ENCODE results near the gene CMTM1. TPM values are rescaled to one million over a fixed set of nuclear protein-coding genes. Genes with fewer than 3 reads are reported as not detected.

The CMTM1 gene
- total and polyA plus RNA-seq, 10 donors, result 0.15 to 19.0 (median 4.2) TPM

DNA sequence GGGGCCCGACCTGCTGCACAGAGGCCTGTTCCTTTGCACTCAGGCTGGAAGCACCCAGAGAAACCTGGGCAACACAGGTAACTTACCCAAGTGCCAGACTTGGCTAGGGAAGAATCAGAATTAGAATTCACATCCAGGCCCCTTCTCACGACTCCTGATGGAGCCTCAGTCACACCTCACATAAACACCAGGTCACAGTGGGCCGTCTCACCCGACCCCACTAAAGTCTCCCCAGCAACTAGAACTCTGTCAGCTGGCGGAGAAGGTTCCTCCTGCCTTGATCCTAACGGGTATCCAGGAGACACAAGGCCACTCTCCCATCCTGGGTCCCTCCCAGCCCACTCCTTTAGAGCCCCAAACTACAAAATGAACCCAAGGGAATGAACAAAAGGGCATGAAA, 22.7 kb upstream of the CMTM1 start:
- peaks cover 0 to 43% (median 0%) of the 10 kb centered on the region in 6 donors for H3K36me3 ChIP-seq
- intact Hi-C loops (cut with DNase I; ENCODE audit: low total_unique reads), result no loop called here
- WGBS, 5 donors, result 77 to 89% (median 84%) methylated on average over 6 of the region's 6 CpGs

DNA sequence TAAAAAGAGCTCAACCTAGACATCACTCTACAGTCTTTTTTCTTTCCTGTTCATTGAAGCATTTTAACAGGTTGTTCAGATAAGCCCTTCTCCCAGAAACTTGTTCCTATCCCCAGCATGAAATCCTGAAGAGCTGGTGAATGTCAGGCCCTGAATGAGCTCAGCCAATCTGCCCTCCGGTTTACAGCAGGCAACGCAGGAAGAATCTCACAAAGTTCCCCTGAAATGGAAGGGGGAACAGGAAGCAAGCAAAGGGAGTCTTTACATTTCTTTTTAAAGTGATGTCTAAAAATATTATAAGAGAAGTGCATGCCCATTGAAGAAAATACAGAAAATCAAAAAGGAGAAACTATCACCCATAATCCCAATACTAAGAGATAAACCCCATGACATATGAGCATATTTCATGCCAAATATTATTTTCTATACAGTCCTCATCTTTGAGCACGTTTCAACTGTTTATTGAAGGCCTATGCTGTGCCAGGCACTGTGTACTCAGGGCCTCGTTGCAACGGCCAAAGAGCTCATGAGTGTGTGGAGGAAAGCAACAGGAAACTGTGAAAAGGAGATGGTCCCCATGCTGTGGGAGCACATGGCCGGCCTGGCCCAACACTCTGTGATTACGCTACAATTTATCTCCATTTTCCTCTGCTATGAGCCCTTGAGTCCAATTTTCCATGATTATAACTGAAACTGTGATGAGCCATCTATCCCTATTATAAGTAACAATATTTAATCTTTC, 22.1 kb upstream of the CMTM1 start:
- intact Hi-C loops (cut with DNase I; ENCODE audit: low total_unique reads), result no loop called here
- Histone ChIP-seq H3K27ac (peak overlapping the region in 5 of 8 donors; percentile 14 to 58 (median 24)), H3K9me3 (no peaks in the 10 kb centered on the region), H3K36me3 (peaks cover 0 to 43% (median 0%) of the 10 kb centered on the region in 6 donors), H3K4me3 (no peak overlapping the region), H3K4me1 (peaks cover 16 to 85% (median 63%) of the 10 kb centered on the region in 6 donors), H3K27me3 (replicated peaks in 1 of 7) (no peaks in the 10 kb centered on the region)
- TF ChIP-seq POLR2AphosphoS5 (IDR thresholded peaks at IDR 0.05), result no peak
- no peak for TF ChIP-seq POLR2A (IDR thresholded peaks at IDR 0.05)
- TF ChIP-seq, protein P1, sequence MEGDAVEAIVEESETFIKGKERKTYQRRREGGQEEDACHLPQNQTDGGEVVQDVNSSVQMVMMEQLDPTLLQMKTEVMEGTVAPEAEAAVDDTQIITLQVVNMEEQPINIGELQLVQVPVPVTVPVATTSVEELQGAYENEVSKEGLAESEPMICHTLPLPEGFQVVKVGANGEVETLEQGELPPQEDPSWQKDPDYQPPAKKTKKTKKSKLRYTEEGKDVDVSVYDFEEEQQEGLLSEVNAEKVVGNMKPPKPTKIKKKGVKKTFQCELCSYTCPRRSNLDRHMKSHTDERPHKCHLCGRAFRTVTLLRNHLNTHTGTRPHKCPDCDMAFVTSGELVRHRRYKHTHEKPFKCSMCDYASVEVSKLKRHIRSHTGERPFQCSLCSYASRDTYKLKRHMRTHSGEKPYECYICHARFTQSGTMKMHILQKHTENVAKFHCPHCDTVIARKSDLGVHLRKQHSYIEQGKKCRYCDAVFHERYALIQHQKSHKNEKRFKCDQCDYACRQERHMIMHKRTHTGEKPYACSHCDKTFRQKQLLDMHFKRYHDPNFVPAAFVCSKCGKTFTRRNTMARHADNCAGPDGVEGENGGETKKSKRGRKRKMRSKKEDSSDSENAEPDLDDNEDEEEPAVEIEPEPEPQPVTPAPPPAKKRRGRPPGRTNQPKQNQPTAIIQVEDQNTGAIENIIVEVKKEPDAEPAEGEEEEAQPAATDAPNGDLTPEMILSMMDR (IDR thresholded peaks at IDR 0.05 in 8 of 11, conservative IDR thresholded peaks at IDR 0.05 in 3 of 11), result no peak
- 43 to 58% (median 52%) methylated on average over 7 of the region's 7 CpGs for WGBS, 5 donors
- no peak for DNase-seq

More for the DNA sequence above, 22.7 kb upstream of the CMTM1 start:
- Histone ChIP-seq H3K4me3 (no peak overlapping the region), H3K27ac (peak overlapping the region in 4 of 8 donors; percentile 21 to 58 (median 40)), H3K27me3 (replicated peaks in 1 of 7) (no peaks in the 10 kb centered on the region), H3K9me3 (no peaks in the 10 kb centered on the region), H3K4me1 (peaks cover 12 to 85% (median 62%) of the 10 kb centered on the region in 6 donors)
- TF ChIP-seq, protein P1 (IDR thresholded peaks at IDR 0.05 in 8 of 11, conservative IDR thresholded peaks at IDR 0.05 in 3 of 11), result no peak
- TF ChIP-seq POLR2A (IDR thresholded peaks at IDR 0.05) (no peak), POLR2AphosphoS5 (IDR thresholded peaks at IDR 0.05) (no peak)
- DNase-seq, result no peak

DNA sequence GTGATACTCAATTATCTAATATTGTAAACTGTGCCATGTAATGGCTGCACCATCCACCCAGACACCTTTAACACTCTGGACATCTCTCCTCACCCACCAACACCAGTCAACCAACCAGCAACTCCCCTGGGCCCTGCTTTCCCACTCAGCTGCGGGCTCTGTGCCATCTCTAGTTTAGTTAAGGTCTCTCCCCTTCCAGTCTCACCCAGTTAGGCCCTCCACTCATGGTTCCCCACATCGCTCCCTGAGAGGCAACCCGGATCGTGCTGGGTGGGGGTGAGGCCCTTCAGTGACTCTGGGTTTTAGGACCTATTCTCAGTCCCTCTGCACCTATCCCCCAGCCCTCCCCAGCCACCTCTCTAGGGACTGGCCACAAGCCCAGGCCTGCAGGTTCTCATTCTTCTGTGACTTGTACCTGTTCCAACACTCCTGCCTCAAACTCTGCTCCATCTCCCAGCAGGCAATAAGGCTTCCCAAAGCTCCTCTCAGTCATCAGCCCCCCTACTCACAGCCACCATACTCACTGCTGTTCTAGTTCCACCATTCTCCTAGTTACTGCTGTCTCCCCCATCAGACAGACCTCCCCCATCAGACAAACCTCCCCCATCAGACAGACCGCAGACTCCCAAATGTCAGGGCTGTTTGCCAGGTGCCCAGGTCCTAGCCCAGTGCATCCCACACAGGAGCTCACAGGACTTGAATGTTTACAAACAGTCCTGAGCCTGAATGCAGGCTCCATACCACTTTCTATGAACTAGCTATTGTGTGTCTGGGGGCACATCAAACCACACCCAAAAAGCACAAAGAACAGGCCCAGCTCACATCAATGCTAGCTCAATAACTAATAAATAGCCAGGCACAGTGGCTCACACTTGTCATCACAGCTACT, 18.9 kb upstream of the CMTM1 start:
- Histone ChIP-seq H3K36me3 (peaks cover 0 to 25% (median 0%) of the 10 kb centered on the region in 6 donors), H3K27ac (peak overlapping the region in 5 of 8 donors; percentile 0 to 97 (median 96)), H3K27me3 (replicated peaks in 1 of 7) (no peaks in the 10 kb centered on the region), H3K4me3 (no peak overlapping the region), H3K9me3 (no peaks in the 10 kb centered on the region), H3K4me1 (peaks cover 29 to 96% (median 72%) of the 10 kb centered on the region in 6 donors)
- intact Hi-C loops (cut with DNase I; ENCODE audit: low total_unique reads), result no loop called here
- no peak for DNase-seq
- TF ChIP-seq, protein P1 (IDR thresholded peaks at IDR 0.05 in 8 of 11, conservative IDR thresholded peaks at IDR 0.05 in 3 of 11), result no peak
- TF ChIP-seq POLR2A (IDR thresholded peaks at IDR 0.05), result no peak
- TF ChIP-seq POLR2AphosphoS5 (IDR thresholded peaks at IDR 0.05), result no peak
- WGBS, 5 donors, result 86 to 95% (median 92%) methylated on average over 5 of the region's 5 CpGs

Measured in spleen (tissue), 11 donors.